K562 (cell line): ENCODE results near the gene PDHX.

Source experiments
- BACH1 ChIP-seq: fragments of 200-800 bp; sonication (Bioruptor generic); IDR thresholded peaks from 2 replicates; pipeline ENCODE4 v1.6.1; 2016; ENCODE audit warnings: missing genetic modification characterization, missing compliant biosample characterization
- EZH2 ChIP-seq: IDR thresholded peaks from 2 replicates; pipeline ENCODE4 v1.6.1; 2012; ENCODE audit warnings: low read depth, mild to moderate bottlenecking, inconsistent platforms, low read length, borderline replicate concordance
- HDAC6 ChIP-seq: IDR thresholded peaks from 2 replicates; pipeline ENCODE4 v1.6.1; 2012; ENCODE audit warnings: low read depth, mild to moderate bottlenecking, control low read depth, inconsistent platforms, low read length, moderate library complexity
- MTF1 ChIP-seq: fragments of 250-450 bp; sonication (Bioruptor Pico); IDR thresholded peaks from 2 replicates; pipeline ENCODE4 v1.9.0; 2021; ENCODE audit warnings: moderate library complexity, mild to moderate bottlenecking, inconsistent platforms, borderline replicate concordance
- POLR2AphosphoS5 ChIP-seq: IDR thresholded peaks from 2 replicates; pipeline ENCODE4 v1.6.1; 2011; ENCODE audit warnings: mild to moderate bottlenecking, low read depth, low read length, moderate library complexity; ENCODE audit not compliant: control insufficient read depth, insufficient read depth
- SIX5 ChIP-seq, 2 experiments: IDR thresholded peaks; 2 replicates each; pipeline ENCODE4 v1.6.1; 2011; ENCODE audit warnings: low read length in 2 of 2, borderline replicate concordance in 1 of 2, low read depth in 1 of 2, mild to moderate bottlenecking in 1 of 2, moderate library complexity in 1 of 2; ENCODE audit not compliant: insufficient read depth in 1 of 2
- TF ChIP-seq, protein P1 (sequence below): sonication (generic); formaldehyde crosslinking; IDR thresholded peaks from 2 replicates; pipeline ENCODE4 v1.5.0; 2020; ENCODE audit warnings: missing genetic modification reagents
- TF ChIP-seq, protein P2 (sequence below): fragments of 250-450 bp; sonication (Bioruptor Pico); IDR thresholded peaks from 2 replicates; pipeline ENCODE4 v1.5.0; 2021
- TF ChIP-seq, protein P3 (sequence below), 3 experiments: IDR thresholded peaks in 2 of 3; conservative IDR thresholded peaks in 1 of 3; 2 replicates each; pipeline ENCODE4 v1.5.1; 2011 to 2012; ENCODE audit warnings: low read length in 3 of 3, mild to moderate bottlenecking in 3 of 3, control low read depth in 2 of 3, improper control_type of control experiment in 1 of 3, inconsistent platforms in 1 of 3, low read depth in 1 of 3, mixed read lengths in 1 of 3, moderate library complexity in 1 of 3; ENCODE audit not compliant: insufficient read depth in 2 of 3

DNA sequence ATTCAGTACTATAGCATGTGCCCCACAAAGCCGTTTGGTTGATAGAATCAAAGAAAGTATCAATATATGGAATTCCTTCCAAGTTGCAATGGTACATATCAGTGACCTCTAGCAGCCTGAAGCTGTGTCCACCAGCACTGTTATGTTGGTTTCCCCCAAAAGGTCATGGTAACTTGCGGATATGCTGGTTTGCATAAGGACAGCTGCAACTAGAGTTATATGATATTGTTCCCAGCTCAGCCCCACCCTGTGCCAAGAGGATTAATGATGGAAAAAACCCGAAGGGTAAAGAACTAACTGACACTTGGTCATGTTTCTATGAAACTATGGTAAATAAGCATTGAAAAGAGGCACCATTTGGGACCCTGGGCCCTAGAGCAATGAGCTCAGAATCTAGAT lies 93.5 kb downstream of the PDHX start:
- TF ChIP-seq SIX5 (IDR thresholded peaks at IDR 0.05; ENCODE audit: borderline replicate concordance in 1 of 2, insufficient read depth in 1 of 2, low read depth in 1 of 2, low read length in 2 of 2) (no peak), HDAC6 (no peak), BACH1 (tag) (no peak), POLR2AphosphoS5 (no peak), EZH2 (no peak), MTF1 (CRISPR knock-in tag) (no peak)
- TF ChIP-seq, protein P1, sequence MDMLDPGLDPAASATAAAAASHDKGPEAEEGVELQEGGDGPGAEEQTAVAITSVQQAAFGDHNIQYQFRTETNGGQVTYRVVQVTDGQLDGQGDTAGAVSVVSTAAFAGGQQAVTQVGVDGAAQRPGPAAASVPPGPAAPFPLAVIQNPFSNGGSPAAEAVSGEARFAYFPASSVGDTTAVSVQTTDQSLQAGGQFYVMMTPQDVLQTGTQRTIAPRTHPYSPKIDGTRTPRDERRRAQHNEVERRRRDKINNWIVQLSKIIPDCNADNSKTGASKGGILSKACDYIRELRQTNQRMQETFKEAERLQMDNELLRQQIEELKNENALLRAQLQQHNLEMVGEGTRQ (CRISPR knock-in tag), result no peak
- TF ChIP-seq, protein P2, sequence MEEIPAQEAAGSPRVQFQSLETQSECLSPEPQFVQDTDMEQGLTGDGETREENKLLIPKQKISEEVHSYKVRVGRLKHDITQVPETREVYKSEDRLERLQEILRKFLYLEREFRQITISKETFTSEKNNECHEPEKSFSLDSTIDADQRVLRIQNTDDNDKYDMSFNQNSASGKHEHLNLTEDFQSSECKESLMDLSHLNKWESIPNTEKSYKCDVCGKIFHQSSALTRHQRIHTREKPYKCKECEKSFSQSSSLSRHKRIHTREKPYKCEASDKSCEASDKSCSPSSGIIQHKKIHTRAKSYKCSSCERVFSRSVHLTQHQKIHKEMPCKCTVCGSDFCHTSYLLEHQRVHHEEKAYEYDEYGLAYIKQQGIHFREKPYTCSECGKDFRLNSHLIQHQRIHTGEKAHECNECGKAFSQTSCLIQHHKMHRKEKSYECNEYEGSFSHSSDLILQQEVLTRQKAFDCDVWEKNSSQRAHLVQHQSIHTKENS (CRISPR knock-in tag), result no peak
- TF ChIP-seq, protein P3, sequence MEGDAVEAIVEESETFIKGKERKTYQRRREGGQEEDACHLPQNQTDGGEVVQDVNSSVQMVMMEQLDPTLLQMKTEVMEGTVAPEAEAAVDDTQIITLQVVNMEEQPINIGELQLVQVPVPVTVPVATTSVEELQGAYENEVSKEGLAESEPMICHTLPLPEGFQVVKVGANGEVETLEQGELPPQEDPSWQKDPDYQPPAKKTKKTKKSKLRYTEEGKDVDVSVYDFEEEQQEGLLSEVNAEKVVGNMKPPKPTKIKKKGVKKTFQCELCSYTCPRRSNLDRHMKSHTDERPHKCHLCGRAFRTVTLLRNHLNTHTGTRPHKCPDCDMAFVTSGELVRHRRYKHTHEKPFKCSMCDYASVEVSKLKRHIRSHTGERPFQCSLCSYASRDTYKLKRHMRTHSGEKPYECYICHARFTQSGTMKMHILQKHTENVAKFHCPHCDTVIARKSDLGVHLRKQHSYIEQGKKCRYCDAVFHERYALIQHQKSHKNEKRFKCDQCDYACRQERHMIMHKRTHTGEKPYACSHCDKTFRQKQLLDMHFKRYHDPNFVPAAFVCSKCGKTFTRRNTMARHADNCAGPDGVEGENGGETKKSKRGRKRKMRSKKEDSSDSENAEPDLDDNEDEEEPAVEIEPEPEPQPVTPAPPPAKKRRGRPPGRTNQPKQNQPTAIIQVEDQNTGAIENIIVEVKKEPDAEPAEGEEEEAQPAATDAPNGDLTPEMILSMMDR (IDR thresholded peaks at IDR 0.05 in 2 of 3, conservative IDR thresholded peaks at IDR 0.05 in 1 of 3; ENCODE audit: insufficient read depth in 2 of 3, low read depth in 1 of 3, low read length in 3 of 3), result no peak
